SU-DHL-6 (cell line): ENCODE data around the gene NT5DC1.

Source experiments
- CTCF ChIP-seq: fragments of 200-600 bp; sonication (generic); IDR thresholded peaks from one replicate; pipeline ENCODE4 v1.5.1; 2017; ENCODE audit warnings: antibody characterized with exemption, mild to moderate bottlenecking, low read length, moderate library complexity; ENCODE audit not compliant: insufficient read depth, poor library complexity, severe bottlenecking
- EZH2phosphoT487 ChIP-seq: fragments of 200-600 bp; sonication (generic), shearing (Covaris generic); conservative IDR thresholded peaks from 2 replicates; pipeline ENCODE4 v1.6.1; 2018; ENCODE audit warnings: mild to moderate bottlenecking, antibody characterized with exemption, low read length, moderate library complexity, mixed read lengths

- no peak for TF ChIP-seq EZH2phosphoT487
- no peak for TF ChIP-seq CTCF
These were observed 6.6 kb upstream of the NT5DC1 start for GRCh38 chr6:116094041-116094440.
